Activated CD4-positive, alpha-beta T cell treated with anti-CD3 and anti-CD28 coated beads, Interleukin-2, amount 50 U/mL, for 48 hours (primary cell): ENCODE data around the gene SPSB3.

Source experiments
- DNase-seq, 2 experiments: peaks; one replicate each; pipeline ENCODE4 v3.0.0-alpha.2; 2020

Gene SPSB3

GRCh38 chr16:1762196-1762878 is 20.0 kb downstream of the SPSB3 start:
- no peak for DNase-seq

DNA sequence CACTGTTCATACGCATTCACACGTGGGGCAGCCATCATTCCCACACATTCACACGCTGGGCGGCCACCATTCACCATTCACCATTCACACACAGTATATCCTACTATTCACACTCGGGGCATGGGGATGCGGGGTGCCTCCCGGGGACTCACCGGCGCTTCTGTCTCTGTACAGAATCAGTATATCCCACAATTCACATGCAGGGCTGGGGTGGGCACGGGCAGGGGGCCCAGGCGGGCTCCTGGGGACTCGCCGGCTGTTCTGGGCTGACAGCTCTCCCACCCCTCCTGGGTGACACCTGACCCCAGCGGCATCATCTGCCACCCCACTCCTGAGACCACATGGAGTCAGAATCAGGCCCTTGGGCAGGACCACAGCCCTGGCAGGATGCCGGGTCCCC is 20.6 kb downstream of the SPSB3 start:
- DNase-seq = no peak

DNA sequence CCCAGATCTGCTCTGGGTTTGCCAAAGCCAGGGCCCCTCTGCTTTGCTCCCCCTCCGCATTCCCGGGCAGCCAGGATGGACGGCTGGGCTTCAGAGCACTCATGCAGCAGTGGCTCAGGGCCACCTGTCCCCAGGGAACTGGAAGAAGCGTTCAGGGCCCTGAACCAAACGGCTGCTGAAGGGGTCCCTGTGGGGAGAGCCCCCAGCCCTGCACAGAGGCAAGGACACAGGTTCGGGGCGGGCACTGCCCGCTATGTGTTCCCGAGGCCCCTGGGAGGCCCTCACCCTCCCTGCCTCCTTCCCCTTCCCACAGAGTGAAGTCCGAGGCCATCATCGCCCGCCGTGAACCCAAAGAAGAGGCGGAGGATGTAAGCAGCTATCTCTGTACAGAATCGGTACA is 21.5 kb downstream of the SPSB3 start:
- DNase-seq = no peak

DNA sequence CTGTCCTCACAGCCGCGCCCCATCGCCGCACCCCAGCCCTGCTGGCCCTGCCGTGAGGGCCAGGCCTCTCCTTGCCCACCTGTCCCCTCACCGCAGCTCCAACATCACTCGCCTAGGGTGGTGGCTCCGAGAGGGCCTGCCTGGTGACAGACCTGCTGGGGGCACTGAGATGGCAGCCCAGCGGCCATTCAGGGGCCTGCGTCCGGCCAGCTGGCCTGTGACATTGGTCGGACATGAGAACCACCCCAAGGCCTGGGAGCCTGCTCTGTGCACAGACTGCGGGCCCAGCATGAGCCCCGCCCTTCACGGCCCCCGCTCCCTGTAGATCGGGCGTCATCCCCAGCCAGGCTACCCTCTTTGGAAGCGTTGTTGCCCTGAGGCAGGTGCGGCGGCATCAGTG is 22.9 kb downstream of the SPSB3 start:
- no peak for DNase-seq

GRCh38 chr16:1758923-1759322 is 23.4 kb downstream of the SPSB3 start:
- no peak for DNase-seq

- no peak for DNase-seq
Measured at GRCh38 chr16:1757714-1758461, 24.5 kb downstream of the SPSB3 start.

DNA sequence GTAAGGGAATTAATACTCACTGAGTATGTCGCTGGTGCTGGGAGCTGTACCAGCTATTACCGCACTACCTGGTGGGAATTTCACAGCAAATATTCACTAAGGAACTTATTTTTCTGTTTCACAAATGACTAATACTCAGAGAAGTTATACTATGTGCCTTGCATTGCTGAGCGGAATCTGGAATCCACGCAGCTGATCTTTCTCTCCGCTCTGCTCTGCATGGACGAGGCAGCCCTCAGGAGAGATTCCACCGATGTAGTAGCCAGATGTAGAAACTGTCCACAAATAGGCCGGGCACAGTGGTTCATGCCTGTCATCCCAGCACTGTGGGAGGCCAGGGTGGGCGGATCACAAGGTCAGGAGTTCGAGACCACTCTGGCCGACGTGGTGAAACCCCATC is 28.2 kb downstream of the SPSB3 start:
- DNase-seq = no peak

- DNase-seq = no peak
Measured at GRCh38 chr16:1752853-1753252, 29.5 kb downstream of the SPSB3 start.

DNA sequence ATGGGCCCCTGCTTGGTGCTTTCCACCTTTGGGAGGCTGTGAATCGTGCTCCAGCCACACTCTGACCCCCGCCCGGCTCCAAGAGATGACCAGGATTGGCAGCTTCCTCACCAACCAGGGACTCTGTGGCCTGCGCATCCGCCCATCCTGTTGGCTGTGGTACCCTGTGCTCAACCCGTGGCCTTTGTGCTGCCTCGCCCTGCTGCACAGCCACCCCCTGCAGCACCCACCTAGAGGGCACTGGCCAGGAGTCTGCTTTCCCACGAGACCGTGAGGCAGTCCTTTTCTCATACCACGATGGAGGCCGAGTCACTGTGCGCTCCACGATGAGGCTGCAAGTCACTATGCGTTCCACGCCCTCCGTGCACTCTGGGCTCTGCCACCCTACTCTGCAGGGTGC is 30.4 kb downstream of the SPSB3 start:
- DNase-seq = no peak

GRCh38 chr16:1749152-1750117 is 32.9 kb downstream of the SPSB3 start:
- no peak for DNase-seq

- no peak for DNase-seq
Measured at GRCh38 chr16:1747934-1748333, 34.4 kb downstream of the SPSB3 start.

GRCh38 chr16:1746693-1747195 is 35.6 kb downstream of the SPSB3 start:
- no peak for DNase-seq

DNA sequence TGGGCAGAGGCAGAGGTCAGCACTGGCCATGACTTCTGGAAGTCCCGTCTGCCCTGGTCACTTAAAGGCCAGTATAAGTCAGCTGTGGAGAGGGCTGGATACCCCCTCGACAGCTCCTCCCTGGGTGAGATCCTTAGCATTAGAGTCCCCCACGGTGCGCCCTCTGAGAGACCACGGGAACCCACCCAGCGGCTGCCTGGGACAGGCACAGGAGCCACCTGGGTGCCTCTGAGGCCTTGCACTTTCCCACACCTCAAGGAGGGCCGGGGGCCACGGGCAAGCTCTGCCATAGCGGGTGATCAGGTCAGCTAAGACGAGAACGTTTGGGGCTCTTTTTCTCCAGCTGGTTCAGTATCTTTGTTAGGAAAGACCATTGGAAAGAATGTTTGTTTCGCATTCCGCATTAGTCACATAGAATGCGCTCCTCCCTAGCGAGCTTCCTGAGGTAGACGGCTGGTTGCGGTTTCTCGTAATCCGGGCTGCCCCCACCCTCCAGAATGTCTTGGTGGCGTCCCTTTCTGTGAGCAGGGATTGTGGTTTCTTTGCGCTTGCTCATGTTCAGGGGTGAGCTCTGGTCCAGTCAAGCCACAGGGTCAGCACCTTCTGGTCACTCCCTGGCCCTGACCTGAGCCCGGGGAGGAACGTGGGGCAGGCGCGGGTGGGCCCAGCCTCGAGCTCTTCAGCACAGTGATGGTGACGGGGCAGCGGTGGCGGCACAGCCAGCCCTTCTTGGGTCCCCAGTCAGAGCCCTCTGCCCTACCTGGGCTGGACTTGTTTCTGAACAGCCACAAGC is 36.3 kb downstream of the SPSB3 start:
- no peak for DNase-seq

DNA sequence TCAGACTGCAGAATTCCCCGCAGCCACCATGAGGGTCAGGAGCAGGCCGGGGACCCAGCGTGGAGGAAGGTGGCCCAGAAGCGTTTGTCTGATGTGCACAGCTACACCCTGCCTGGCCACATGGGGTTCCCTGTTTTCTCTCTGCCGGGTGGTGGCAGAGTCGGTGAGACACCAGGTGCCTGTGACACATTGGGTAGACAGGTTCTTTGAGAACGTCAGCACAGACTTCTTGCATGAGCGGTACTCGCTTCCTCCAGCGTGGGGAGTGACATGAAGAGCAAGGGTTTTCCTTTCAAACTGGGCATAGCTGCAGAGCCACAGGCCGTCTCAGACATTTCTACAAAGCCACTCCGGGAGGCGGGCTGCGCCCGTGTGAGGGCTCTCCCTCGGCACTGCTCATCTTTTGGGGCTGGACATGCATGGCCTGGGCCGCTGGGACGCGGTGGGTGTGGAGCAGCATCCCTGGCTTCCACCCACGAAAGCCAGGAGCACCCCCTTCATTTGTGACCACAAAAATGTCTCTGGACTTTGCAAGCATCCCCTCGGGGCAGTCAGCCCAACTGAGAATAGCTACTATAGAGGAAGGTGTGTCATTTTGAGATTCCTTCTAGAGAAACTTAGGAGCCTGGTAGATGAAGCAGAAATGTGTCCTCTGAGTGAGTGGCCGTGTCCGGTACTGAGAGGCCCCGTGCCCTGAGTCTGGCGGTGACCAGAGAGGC is 37.0 kb downstream of the SPSB3 start:
- DNase-seq = no peak

DNA sequence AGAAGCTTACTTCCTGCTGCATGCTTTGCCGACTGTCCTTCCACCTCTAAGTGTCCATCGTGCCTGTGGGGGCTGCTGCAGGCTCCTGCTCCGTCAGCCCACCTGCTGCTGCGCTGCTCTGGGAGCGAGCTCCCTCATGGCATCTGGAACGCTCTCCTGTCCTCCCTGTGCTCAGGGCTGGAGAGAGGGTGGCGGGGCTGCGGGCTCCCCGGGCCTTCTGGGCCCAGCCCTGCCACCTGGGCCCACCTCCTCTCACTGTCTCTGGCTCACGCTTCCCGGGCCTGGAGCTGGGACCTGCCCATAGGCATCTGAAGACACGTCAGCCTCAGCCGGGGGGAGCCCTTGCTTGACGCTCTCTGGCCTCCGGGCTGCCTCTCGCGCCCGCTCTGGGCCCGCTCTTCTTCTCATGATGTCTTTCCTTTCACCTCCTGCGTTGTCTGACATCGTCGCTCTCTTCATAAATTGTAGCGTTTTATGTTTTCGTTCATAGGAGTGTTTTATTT is 38.0 kb downstream of the SPSB3 start:
- no peak for DNase-seq

GRCh38 chr16:1743376-1744337 is 38.7 kb downstream of the SPSB3 start:
- DNase-seq = no peak

- no peak for DNase-seq
Measured at GRCh38 chr16:1741553-1742165, 40.7 kb downstream of the SPSB3 start.

DNA sequence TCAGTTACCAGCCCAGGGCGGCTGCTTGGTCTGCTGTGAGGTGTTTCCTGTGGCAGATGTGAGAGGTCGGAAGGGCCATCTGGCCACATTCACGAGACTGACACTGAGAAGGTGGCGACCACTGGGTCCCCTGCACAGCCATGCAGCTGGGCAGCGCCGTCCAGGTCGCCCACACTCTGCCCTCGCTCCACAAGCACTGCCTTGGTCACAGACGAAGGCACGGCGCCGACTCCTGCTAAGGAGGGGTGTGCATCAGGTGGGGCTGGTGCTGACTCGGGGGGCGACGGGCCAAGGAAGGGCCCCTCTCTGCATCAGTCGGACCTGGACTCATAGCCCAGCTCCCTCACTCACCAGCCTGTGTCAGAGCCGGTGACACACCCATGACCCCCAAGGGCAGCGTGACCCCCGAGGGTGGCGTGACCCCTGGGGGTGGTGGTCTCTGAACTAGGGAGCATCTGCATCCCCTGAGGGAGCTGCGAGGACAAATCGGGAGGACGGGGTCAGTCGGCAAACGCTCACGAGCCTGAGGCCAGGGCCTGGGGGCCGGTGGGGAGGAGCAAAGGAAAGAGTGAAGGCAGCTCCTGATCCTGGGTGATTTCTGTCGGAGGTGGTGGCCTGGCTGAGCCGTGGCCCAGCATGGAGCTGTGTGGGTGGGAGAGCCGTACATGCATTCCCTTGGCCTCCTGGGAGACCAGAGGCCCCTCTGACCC is 41.4 kb downstream of the SPSB3 start:
- no peak for DNase-seq

DNA sequence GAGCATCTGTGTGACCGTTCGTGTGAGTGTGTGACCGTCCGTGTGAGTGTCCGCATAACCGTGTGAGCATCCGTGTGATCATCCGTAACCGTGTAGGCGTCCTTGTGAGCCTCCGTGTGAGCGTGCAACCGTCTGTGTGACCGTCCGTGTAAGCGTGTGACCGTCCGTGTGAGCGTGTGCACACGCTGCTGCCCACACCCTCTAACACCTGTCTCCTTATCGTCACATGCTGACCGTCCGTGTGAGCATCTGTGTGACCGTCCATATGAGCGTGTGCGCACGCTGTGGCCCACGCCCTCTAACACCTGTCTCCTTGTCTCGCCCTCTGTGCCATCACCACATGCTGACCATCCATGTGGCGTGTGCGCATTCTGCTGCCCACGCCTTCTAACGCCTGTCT is 42.1 kb downstream of the SPSB3 start:
- no peak for DNase-seq
